HG03025 (cell line): ENCODE data around the gene TM2D3.

Experiments
- ATAC-seq: cut with Tn5 transposase; IDR thresholded peaks from one replicate; pipeline ENCODE4 v1.9.1; 2021; ENCODE audit warnings: mild to moderate bottlenecking, moderate library complexity; ENCODE audit not compliant: unreplicated experiment, low FRiP score

TM2D3 gene

DNA sequence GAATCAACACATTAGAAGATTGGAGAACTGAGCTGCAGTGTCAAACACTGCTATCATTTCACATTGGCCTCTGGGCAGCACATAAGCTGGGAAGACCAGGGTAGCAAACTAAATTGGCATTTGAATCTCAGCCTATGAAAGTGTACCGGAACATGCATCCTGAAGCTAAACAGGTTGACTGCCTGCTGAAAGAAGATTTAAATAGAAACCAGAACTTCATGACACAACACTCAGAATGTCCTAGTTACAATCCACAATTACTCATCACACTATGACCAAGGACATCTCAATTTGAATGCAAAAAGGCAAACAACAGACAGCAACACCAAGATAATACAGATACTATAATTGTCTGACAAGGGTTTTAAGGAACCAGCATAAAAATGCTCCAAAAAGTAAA, 26.2 kb downstream of the TM2D3 start:
- no peak for ATAC-seq

DNA sequence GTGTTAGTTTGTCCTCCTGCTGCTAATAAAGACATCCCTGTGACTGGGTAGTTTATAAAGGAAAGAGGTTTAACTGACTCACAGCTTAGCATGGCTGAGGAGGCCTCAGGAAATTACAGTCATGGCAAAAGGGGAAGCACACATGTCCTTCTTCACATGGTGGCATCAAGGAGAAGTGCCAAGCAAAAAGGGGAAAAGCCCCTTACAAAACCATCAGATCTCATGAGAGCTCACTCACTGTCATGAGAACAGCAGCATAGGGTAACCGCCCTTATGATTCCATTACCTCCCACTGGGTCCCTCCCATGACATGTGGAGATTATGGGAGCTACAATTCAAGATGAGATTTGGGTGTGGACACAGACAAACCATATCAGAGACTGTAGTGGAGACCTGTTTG, 27.0 kb downstream of the TM2D3 start:
- ATAC-seq: no peak

DNA sequence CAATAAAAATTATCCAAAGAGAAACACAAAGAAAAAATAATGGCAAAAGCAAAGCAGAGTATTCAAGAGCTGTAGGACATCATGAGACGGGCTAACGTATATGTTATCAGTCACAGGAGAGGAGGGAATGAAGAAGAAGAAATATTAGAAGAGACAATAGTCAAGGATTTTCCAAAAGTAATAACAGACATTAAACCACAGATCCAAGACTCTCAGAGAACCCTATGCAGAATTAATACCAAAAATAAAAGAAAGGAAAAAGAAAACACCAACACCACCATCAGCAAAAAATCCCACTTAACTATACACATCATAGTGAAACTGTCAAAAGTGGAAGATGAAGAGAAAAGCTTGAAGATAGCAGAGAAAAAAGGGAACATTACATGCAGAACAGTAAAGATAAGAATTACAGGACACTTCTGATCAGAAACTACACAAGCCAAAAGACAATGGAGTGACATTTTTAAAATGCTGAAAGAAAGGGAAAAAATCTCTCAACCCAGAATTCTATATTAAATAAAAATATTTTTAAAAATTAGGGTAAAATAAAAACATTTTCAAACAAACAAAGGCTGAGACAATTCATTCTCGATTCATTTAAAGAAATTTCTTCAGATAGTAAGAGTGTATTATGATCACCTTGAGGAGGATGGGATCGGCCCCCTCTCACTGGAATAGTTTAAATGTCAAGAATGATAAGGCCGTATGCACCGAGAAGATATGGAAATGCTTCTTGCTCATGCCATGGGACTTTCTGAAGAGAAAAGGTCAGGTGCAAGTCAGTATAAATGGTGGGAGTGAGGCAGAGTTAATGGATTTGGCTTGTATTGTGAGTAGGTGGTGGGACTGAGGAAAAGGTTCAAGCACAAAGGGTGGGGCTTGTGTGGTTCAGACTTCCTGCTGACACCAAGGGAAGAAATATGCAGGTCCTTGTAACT, 28.5 kb downstream of the TM2D3 start:
- ATAC-seq: no peak

DNA sequence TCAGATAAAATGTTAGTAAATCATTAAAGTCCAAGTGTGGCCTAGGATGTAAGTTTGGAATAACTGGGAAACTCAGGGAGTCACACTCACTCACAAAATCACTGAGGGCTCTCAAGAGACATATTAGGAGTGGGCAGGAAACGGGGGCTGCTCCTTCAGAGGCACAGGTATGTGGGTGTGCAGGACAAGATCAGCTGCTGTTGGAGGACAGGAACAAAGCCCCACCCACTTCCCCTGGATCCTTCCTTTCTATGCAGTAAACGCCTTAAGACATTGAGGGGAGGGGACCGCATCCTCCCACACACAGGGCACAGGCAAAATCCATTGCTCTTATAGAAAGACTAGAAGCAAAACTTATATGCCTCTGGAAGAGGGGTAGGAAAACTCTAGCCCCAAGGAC, 30.2 kb downstream of the TM2D3 start:
- no peak for ATAC-seq

DNA sequence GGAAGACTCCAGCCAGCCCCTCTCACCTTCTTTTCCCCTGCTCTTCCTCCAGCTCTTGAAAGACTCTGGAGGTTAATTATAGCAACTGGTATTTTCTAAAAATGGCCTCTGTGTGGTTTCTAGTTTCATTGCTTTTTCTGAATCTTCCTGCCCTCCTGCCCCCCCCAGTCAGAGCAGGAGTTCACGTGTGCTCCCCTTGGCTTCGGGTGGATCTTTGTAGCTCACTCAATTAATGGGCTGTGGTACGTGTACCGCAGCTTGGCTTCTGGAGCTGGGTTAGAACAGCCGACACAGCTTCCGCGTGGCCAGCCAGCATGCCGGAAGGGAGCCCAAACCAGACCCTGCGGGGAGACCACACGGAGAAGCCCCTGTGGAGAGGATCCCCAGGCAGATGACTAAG, 31.5 kb downstream of the TM2D3 start:
- ATAC-seq: no peak

DNA sequence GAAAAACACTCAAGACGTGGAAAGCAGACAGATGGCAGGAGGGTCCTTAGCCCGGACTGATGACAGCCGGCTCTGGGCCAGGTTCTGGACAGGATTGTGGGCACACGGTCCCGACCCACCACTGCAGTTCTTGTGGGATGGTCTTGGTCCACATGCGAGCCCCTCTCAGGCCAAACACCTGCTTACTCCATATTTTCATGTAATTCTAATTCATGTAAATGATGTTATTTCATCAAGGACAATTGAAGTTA, 32.6 kb downstream of the TM2D3 start:
- no peak for ATAC-seq

DNA sequence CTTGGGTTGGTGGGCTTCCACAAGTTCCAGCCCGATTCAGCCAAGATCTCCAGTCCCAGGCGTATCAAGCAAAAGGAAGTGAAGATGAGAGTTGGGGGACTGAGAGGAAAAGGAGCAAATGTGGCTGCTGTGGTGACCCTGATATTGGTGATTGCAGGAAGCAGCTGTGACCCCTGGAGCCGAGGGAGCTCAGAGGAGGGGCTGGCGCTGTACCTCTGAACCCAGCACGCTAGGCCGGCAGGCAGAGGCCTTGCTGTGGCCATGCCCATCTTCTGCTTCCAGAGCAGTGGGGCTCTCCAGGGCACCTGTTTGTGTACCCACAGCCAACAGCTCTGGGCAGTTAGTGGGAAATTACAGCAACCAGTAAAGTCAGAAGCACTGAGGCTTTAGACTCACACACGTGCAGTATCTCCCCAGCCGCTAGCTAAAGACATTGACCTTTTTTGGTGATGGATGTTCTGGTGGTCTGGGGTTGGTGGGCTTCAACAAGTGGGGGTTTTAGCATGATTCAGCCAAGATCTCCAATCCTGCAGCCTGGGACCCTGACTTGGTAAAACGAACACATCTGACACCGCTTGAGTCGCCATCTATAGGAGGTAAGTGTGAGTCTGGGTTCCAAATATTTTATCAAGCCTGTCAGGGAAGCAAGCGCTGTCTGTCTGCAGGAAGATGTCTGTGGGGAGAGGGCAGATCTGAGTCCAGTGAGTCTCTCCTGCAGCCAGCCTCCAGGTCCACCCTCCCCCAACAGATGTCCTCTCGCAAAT, 33.1 kb downstream of the TM2D3 start:
- no peak for ATAC-seq

DNA sequence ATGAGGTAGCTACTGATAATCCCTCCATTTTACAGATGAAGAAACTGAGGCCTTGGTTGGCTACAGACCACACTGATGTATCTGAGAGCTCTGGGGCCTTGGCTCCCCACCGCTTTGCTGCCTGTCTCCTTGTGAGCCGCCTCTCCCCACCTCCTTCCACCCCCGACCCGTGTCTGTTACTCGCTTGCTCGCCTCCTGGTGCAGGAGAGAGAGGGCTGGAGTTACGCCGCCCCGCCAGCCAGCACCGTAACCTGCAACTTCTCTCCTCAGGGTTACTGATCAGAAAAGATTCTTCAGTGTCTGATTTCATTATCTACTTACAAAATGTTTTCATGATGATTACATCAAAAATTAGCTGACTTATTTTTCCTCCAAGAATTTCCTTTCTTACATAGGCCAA, 34.1 kb downstream of the TM2D3 start:
- no peak for ATAC-seq

DNA sequence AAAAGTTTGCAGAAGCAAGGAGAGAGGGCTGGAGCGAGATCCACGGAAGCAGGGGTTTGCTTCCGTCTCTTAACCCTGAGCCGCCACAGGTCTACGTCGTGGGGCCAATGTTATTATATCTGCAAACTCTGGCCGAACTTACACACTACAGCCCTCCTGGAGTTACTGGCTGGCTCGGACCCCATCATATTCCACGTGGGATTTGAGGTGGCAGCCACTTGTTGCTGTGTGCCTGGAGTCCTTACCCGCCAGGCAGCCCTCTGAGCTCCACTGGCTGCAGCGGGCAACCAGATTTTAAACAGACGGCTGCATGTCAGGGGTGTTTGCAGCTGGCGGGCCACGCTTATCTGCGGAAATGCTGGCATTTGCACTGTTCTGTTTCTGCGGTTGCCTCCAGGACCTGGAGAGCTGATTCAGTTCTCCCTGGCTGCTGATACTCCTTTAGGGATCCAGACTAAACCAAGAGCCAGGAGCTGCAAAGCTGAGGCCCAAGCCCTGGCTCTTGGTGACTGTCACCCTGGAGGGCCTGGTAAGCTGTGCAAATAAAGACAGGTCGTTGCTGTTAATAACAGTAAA, 34.7 kb downstream of the TM2D3 start:
- no peak for ATAC-seq

DNA sequence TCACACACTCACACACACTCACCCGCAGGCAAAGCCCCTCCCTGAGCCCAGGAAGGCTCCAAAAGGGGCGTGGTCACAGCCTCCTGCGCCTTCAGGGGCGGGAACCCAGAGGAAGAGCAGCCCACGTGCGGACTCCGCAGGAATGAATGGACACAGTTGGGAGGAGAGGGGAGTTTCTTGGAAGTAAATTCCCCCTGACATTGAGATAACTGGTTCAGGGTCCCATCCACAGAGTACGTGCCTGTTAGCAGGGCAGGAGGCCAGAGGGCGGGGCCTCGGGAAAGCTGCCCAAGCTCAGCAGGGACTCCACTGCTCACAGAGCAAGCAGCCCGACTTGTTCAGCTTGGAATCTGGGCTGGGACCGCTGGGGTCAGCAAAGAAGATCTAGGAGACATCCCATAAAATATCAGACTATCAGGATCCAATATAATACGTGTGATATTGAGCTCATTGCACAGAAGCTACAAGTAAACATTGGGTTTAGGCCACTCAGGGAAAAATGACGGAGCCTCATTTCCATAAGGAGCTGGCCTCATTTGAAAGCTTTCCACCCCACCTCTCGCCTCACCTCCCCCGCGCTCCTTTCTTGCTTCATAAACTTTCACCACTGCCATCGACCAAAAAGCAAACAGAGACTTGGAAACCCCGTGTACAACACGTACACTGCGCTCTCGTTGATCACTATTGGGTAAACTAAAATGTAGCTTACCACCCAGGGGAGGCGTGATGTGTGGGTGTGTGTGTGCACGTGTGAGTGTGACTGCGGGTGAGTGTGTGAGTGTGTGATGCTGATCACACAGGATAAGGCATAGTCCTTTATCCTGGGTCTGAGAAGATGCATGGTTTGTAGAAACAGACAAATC, 36.0 kb downstream of the TM2D3 start:
- ATAC-seq: no peak

DNA sequence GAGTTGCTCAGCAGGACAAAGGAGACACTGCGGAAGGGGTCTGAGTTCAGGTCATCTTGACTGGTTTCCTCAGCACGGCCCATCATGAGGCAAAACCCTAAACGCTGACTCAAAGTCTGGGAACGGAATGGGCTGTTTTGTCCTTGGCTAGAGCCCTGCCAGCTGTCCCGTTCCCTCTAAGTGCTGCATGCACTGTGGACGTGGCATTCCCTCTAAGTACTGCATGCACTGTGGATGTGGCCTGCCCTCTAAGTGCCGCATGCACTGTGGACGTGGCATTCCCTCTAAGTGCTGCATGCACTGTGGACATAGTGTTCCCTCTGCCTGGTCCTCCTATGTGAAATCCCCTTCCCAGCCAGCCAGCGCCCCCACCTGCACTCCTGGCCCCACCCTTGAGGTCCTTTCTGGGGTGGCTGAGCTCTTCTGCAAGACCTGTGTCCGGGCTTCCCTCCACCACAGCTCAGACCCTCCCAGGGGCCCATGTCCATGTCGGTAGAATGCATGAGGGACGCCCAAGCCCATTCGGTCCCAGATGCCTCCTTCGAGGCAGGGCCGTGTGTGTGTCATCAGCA, 36.7 kb downstream of the TM2D3 start:
- ATAC-seq: no peak

DNA sequence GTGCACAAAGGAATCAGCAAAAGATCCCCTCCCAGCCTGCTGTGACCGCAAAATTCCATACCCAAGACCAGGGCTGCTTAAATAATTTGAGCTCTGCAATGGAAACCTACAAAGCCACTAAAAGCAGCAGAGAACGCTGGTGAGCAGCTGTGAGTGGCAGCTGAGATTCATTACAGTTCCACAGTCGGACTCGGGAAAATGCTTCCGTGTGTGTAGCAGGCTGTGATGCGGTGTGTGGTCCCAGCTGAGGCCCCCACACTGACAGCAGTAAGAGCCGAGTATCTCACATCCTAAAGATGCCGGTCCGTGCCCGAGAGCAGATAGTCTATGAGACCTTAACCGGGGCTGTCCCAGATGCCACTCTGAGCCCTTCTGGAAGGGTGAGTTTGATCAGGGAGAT, 37.4 kb downstream of the TM2D3 start:
- ATAC-seq: no peak

DNA sequence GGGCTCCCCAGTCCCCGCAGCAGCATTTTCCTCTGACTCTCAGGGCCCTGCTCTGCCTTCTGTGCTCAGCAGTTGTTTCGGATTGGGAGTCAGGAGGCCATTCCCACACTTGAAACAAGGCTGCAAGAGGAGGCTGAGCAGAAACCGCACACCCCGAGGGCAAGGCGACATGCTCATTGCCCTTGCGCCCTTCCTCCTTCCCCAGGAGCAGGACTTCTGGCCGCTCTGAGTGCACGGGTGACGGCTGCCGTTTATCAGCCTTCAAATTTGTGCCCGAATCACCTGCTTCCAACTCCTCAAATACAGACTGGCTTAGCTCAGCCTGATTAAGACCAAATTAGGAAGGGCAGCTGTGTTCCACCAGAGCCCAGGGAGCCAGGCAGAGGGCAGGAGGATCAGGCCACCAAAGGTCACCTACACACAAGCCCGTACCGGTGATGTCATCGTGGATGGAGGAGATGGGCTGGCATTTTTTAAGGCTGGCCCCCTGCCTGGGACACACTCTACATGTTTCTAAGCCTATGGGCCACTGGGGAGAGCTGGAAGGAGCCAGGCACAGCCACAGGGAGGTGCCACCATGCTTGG, 38.1 kb downstream of the TM2D3 start:
- ATAC-seq: no peak

DNA sequence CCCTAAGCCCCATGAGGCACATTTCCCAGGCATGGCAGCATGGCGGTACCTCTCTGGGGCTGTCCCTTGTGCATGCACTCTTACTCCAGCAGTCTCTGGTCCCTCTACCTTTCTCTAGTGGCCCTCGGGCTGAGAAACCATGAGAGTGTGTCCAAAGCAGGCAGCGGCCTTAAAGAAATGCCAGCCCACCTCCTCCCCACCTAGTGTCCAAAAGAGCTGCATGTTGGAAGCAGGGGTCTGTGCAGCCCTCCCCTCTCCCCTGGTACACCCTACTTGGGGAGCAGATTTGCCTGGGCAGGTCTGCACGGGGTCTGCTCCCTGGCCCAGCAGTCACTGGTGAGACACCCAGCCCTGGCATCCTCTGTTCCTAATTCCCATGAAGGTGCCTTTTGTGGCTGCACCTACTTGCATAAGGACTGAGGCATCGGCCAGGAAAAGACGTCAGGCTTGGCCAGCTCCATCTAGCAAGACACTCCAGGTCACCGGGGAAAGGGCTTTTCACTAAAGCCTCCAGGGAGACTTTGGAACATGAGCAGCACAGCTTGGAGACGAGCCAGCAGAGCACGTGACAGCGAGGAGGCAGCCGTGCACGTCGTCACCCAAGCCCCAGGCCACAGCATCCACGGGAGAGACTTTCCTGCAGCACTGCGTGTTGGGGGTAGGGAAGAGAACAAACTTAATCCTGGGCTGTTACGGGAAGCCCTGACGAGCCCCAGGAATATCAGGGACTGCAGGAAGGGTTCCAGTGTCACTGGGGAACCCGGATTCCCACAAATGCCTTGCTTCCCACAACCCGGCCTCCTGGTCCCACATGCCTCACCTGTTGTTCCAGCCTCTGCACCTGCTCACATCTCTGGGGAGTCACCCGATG, 38.8 kb downstream of the TM2D3 start:
- ATAC-seq: no peak

DNA sequence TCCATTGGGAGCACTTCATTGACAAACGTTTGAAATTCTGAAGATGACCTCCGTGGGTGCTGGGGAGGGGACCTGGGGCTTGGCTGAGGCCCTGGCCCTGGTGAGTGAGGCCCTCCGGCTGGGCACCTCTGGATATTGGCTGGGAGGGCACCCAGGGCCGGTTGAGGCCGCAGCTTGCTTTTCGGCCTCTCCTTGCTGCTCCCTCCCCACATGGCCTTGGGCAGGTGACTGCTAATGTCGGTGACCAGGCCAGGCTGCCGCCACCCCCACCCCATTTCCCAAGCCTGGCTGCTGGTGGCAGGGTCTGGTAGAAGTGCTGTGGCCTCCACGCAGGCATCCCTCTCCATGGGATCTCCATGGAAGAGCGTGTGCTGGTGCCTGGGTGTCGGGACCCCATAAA, 39.5 kb downstream of the TM2D3 start:
- no peak for ATAC-seq

DNA sequence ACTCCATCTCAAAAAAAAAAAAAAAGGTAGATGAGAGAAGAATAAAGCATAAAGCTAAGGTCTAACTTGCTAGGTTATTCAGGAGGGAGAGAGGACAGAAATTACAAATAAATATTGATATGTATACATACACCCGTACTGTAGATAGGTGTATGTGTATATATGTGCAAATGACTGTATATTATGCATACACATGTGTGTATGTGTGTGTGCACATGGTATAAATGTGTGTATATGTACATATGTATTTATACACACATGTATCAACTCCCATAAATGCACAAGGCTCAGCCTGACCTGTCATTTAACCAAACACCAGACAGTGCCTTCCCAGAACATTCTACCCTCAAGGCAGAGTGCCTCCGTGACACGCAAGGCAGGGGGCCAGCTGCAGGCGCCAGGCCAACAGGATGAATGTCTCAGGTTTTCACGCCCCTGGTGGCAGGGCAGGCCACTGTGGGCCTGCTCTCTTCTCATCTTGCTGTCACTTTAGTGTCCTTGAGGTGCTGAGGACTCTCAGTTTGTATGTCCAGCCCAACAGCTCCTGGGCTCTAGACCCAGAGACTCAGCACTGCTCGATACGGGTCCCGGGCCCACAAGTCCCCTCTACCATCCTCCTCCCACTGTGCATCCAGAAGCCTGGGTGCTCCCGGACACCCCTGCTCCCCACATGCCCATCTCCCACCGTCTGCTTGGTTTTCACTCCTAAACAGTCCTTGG, 40.4 kb downstream of the TM2D3 start:
- ATAC-seq: no peak

DNA sequence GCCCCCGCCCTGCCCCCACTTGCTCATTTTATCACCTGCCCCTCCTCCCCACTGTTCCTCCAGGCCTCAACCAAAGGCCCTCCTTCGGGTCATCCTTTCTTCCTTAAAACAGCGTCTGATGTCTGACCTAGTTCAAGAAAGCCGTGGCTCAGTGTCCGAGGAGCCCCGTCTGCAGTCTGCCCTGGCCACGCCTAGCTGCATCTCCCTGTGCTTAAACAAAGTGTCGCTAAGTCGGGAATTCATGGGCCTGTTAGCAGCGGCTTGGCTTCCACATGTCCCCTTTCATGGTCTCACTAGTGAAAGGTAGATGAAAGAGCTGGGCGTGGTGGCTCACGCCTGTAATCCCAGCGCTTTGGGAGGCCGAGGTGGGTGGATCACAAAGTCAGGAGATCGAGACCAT, 41.2 kb downstream of the TM2D3 start:
- ATAC-seq: no peak

DNA sequence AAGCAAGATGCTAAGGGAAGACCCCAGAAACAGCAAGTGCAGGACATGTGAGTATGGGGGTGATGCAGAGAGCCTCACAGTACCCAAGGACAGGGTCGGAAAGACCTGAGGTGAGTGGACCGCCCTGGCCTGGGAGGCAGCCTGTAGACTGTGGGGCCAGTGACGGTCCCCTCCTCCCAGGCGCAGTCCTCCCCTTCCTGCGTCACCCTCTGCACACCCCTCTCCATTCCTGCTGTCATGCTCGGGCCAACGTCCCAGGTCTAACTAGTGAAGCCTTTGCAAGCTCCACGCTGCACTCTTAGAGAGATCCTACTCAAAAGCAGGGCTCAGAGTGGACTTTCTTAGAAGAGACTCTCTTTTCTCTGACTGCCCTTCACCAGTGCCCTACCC, 41.6 kb downstream of the TM2D3 start:
- ATAC-seq: no peak
